DLD1 (cell line): Measurements from ENCODE around the gene TBC1D20.
"Not testable (repeated sequence)": the region's sequence is repeated elsewhere in the genome, so short reads cannot be mapped to it uniquely, and the experiment has no call there.

Experiments
- in situ Hi-C: cut with HindIII; loops from 2 replicates; pipeline ENCODE4 v1.10.0; 2017; ENCODE audit warnings: low sequenced_read_pairs

The TBC1D20 gene

DNA sequence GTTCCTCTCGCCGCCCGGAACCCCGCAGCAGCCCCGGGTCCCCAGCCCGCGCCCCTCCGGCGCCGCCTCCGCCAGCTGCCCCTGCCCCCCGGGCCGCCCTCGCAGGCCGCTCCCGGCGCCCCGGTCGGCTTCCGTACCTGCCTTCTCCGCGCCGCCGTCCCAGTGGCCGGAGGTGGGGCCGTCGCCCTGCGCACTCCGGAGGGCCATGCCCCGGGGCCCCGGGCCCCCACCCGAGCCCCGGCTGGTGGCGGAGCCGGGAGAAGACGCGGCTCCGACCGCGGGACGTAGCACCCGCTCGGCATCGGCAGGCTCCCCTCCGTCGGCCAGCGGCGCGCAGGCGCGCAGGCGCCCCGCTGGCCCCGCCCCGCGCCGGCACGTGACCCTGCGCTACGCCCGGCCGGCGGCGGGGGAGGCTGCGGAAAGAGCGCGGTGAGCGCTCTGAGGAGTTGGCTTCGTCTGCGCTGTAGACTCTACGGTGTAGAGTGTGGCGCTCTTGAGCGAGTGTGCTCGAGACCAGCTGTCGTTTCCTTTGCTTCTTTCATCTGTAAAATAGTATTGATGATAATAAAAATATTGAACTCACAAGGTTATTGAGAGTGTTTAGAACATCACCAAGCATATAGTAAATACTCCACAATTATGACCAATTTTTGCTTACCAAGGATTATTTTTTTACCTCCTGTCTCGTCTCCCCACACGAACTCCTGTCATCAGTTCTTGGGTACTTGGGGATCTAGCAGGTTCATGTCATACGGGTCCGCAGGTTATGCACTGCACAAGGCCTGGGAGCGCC is at the start of gene TBC1D20:
TSS of gene TBC1D20 (minus strand) at position 335 of the 793 bp plus-strand sequence. CDS start at position 207, 128 bp downstream.
- in situ Hi-C loops: no loop called here

DNA sequence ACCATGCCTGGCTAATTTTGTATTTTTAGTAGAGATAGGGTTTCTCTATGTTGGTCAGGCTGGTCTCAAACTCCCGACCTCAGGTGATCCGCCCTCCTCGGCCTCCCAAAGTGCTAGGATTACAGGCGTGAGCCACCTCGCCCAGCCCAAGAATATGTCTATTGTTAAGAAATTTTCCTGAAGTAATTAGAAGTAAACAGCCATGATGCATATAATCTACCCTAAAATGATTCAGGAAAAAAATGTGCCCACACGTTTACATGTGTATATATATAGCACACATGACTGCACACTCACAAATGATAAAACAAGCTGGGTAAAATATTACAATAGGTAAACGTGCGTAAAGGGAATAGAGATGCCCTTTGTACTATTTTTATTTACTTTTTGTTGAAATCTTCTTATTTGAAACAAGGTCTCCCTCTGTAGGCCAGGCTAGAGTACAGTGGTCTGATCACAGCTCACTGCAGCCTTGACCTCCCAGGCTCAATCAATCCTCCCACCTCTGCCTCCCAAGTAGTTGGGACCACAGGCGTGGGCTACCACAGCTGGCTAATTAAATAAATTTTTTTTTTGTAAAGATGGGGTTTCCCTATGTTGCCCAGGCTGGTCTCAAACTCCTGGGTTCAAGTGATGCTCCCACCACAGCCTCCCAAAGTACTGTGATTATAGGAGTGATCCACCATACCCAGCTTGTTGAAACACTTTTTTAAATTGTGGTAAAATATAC is 48.2 kb upstream of the TBC1D20 start:
- in situ Hi-C loops: not testable (repeated sequence)

DNA sequence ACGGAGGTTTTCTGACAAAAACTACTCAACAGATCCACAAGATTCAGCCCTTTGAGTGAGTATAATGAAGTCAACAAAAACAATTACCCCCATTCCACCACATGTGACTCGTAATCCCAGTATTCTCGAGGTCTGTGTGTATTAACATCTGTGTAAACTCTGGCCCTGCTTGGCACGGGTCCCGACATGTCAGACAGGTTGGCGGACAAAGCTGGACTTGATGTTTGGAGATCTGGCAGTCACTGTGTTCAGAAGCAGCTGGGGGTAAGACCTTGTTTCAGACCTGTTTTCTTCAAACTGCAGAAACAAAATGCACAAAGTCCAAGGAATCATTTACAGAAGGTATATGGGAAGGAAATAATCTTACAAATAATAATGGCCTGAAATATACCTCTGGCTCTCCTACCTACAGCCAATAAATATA is 46.0 kb upstream of the TBC1D20 start:
- in situ Hi-C loops: not testable (repeated sequence)

- in situ Hi-C loops: no loop called here
These were observed 45.5 kb upstream of the TBC1D20 start for GRCh38 chr20:507761-508332.

GRCh38 chr20:507006-507758 is 44.8 kb upstream of the TBC1D20 start:
- in situ Hi-C loops: no loop called here

- in situ Hi-C loops: no loop called here
These were observed 42.3 kb upstream of the TBC1D20 start for GRCh38 chr20:504632-505075.

DNA sequence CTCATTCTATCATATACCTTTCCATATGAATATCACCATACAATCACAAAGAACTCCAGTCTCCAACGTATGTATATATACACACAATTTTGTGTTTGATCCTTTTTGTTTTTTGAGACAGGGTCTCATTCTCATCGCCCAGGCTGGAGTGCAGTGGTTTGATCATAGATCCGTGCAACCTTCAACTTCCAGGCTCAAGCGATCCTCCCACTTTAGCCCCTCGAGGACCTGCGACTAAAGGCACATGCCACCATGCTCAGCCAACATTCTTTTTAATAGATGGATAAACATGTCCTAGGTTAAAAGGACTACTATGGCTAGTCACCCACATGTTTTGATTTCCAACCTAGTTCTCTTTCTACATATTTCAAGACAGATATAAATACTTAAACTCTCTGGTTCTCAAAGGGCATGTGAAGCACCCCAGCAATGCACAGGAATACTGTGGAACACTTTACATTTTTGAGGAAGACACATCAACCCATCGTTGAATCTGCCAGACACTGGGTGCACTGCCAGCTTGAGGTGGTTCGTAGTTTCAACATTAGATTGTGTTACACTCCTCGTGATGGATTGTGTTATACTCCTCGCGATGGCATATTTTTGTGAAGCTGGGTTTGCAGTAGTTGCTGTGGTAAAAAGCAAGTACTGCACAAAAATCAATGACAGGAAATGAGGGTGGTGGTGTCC is 40.9 kb upstream of the TBC1D20 start:
- in situ Hi-C loops: no loop called here

DNA sequence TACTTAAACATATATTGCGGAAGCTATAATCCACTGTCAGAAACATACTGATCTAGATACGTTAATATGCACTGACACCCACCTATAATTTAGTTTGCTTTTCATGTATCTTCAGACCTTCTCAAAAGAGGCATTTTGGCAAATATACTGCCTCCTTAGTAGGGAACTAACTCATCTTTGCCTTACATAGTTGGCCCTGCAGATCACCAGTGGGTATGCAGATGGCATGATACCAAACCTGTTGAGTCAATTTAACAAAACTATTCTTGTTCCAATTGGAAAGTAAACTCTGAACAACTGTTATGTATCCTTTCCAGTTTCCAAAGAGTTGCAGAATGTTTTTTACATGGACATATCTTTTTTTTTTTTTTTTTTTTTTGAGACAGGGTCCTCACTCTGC is 35.6 kb upstream of the TBC1D20 start:
- in situ Hi-C loops: no loop called here

- in situ Hi-C loops: no loop called here
These were observed 33.9 kb upstream of the TBC1D20 start for GRCh38 chr20:496126-496696.

DNA sequence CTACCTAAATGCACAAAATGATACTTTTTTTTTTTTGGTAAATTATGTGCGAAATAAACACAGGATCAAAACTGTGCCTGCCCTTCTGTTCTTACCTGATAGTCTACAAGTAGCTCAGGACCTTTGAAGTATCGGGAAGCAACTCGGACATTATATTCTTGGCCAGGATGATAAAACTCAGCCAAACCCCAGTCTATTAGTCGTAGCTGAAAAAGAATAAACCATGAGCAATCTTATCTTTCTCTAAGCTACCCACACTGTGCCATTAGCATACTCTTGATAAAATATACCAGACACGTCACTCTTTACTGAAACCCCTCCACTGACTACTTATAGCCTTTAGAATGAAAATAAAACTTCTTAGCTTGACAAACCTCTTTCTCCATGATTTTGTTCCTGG is 29.8 kb upstream of the TBC1D20 start:
- in situ Hi-C loops: no loop called here

DNA sequence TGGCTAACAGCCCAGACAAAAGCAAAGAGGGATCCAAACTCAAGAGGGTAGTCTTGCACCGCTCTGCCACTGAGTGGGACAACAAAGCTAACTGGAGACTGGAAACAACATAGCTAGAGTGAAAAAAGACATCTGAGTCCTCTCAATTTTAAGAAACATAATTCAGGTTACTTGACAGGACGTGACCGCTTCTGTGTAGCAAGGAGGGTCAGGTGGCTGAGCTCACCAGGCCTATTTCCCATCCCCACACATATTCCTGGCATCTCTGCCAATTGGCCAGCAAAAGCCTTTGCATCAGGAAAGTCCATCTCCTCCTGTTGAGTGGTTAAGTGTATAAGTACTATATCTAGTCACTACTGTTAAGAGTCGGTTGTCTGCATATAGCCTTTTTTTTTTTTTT is 25.3 kb upstream of the TBC1D20 start:
- in situ Hi-C loops: no loop called here

DNA sequence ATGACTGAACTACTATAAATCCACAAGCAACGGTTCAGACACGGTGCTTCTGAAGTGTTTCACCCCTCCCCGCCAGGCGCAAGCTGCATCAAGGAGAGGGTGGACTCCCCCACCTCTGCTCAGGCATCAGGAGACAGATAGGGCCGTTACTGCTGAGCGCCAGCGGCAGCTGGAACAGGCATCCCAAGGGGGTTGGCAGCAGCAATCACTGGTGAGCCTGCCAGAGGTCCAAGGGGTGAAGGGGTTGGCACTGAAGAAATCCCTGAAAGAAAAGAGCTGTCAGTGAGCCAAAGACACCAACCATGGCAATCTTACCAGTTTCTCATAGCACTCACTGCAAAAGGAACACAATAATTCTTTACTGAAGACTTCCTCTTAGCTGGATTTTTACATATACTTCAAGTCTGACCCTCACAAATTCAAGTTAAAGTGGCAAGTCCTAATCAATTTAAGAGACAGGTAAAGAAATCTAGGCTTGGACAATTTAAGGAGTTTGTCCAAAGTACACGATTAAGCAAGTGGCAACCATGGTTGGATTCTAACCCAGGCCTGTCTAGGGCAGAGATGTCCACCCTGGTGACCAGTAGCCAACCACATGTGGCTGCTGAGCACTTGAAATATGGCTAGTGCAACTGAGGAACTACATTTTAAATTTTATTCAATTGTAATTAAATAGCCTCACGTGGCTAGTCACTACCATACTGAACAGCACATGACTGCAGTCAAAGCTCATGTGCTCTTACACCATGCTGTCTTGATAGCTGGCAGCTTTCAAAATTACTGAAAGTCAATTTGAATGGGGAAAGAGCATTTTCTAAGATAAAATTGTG is 21.7 kb upstream of the TBC1D20 start:
- in situ Hi-C loops: no loop called here

DNA sequence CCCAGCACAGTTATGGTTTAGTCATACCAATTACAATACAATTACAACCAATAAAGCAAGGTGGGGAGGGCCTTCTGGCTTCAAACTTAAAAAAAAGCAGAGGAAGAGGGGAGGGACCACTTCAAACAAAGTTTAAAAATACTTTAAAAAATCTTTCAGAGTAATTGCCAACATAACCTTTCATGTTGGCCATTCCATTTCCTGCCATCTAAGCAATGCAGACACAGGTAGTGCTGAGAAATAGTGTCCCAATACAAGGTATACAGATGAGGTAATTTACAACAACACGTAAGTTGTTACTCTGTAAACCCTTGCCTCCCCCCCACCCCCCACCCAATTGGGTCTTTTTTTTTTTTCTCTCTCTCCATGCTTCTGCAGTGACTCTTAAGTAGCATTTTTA is 18.8 kb upstream of the TBC1D20 start:
- in situ Hi-C loops: no loop called here

GRCh38 chr20:480044-480443 is 17.7 kb upstream of the TBC1D20 start:
- in situ Hi-C loops: no loop called here

GRCh38 chr20:479487-479886 is 17.2 kb upstream of the TBC1D20 start:
- in situ Hi-C loops: no loop called here

DNA sequence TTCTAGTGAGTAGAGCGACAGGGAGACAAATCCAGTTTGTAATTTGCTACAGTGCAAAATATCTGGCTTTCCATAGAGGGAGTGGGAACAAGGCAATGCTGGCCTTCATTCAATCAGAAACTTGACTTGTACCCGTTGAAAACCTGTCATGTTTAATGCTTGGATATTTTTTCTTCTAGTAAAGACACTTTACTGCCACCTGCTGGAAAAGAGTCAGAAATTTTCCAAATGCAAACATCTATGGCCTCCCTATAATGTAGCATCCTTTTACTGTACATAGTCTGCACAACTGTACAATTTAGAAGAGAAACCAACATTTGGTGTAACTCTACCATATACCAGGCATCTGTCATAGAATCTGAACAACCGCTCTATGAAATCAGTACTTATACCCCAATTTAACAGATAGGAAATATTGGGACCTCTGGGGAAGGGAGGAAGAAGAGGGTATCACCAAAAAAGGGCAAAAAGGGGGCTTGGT is 16.7 kb upstream of the TBC1D20 start:
- in situ Hi-C loops: no loop called here

- in situ Hi-C loops: no loop called here
These were observed 15.9 kb upstream of the TBC1D20 start for GRCh38 chr20:478010-478948.
